IMR-90 (cell line): ENCODE data around the gene OXCT2. TPM values are rescaled to one million over a fixed set of nuclear protein-coding genes. Genes with fewer than 3 reads are reported as not detected.

Experiments
- ATAC-seq: fragments of 200-7000 bp; cut with Tn5 transposase; 2 replicates; pipeline ENCODE4 v1.9.1; 2020; ENCODE audit warnings: low read depth, mild to moderate bottlenecking, moderate library complexity
- BruUV-seq: library from RNA; stranded (reverse); fragments of 400-500 nt; replicated peaks from 2 replicates; lab custom pipeline; 2021; lab: Mats Ljungman, UMichigan
- CTCF ChIA-PET: fragments of 300-600 bp; formaldehyde crosslinking; extraction: SDS; loops from one replicate; lab custom pipeline; 2021; ENCODE audit warnings: antibody characterized with exemption; lab: Yijun Ruan, JAX
- POLR2A ChIA-PET: fragments of 300-600 bp; sonication (Branson Sonifier 250); formaldehyde crosslinking; loops from one replicate; lab custom pipeline; 2022; ENCODE audit warnings: antibody characterized with exemption; ENCODE audit not compliant: unreplicated experiment; lab: Charles Lee
- DNase-seq: peaks from one replicate; pipeline ENCODE4 v3.0.0; 2013
- H2AFZ ChIP-seq: replicated peaks from 2 replicates; pipeline ENCODE3; 2013; ENCODE audit warnings: low read length, mild to moderate bottlenecking; ENCODE audit not compliant: poor library complexity
- H2AK5ac ChIP-seq: 2 replicates; pipeline ENCODE4 v1.6.1; 2013; ENCODE audit warnings: low read depth, low read length, inconsistent platforms
- H2AK9ac ChIP-seq: replicated peaks from 2 replicates; pipeline ENCODE3; 2013; ENCODE audit warnings: mild to moderate bottlenecking, low read depth, low read length, moderate library complexity; ENCODE audit not compliant: poor library complexity
- H2BK120ac ChIP-seq: 2 replicates; pipeline ENCODE4 v1.6.1; 2013; ENCODE audit warnings: low read depth, low read length, inconsistent platforms
- H2BK15ac ChIP-seq: 3 replicates; pipeline ENCODE4 v1.6.1; 2013; ENCODE audit warnings: low read depth, low read length, inconsistent platforms
- H2BK20ac ChIP-seq: 2 replicates; pipeline ENCODE4 v1.6.1; 2013; ENCODE audit warnings: low read depth, mild to moderate bottlenecking, inconsistent platforms, low read length, moderate library complexity
- H2BK5ac ChIP-seq: 2 replicates; pipeline ENCODE4 v1.6.1; 2013; ENCODE audit warnings: mild to moderate bottlenecking, low read depth, low read length, inconsistent platforms; ENCODE audit not compliant: poor library complexity, severe bottlenecking
- H3K14ac ChIP-seq: replicated peaks from 2 replicates; pipeline ENCODE4 v1.6.1; 2013; ENCODE audit warnings: low read depth, low read length, inconsistent platforms
- H3K18ac ChIP-seq: 2 replicates; pipeline ENCODE4 v1.6.1; 2013; ENCODE audit warnings: low read depth, low read length, control low read depth
- H3K23ac ChIP-seq: 2 replicates; pipeline ENCODE4 v1.6.1; 2013; ENCODE audit warnings: low read depth, low read length, inconsistent platforms
- H3K27ac ChIP-seq: 2 replicates; pipeline ENCODE4 v1.5.1; 2013; ENCODE audit warnings: mild to moderate bottlenecking, control low read depth, low read length; ENCODE audit not compliant: insufficient read depth
- H3K27me3 ChIP-seq: 2 replicates; pipeline ENCODE4 v1.6.1; 2013; ENCODE audit warnings: low read length; ENCODE audit not compliant: control insufficient read depth, insufficient read depth
- H3K36me3 ChIP-seq: 2 replicates; pipeline ENCODE4 v1.6.1; 2013; ENCODE audit warnings: low read length, mixed read lengths; ENCODE audit not compliant: control insufficient read depth, insufficient read depth
- H3K4ac ChIP-seq: 2 replicates; pipeline ENCODE4 v1.6.1; 2013; ENCODE audit warnings: low read depth, low read length, inconsistent platforms
- H3K4me1 ChIP-seq: 2 replicates; pipeline ENCODE4 v1.6.1; 2013; ENCODE audit warnings: low read length, mixed read lengths; ENCODE audit not compliant: control insufficient read depth, insufficient read depth
- H3K4me2 ChIP-seq: 2 replicates; pipeline ENCODE4 v1.6.1; 2013; ENCODE audit warnings: low read depth, mild to moderate bottlenecking, control low read depth, low read length, moderate library complexity
- H3K4me3 ChIP-seq: 2 replicates; pipeline ENCODE4 v1.5.1; 2013; ENCODE audit warnings: low read depth, mild to moderate bottlenecking, control low read depth, low read length, moderate library complexity; ENCODE audit not compliant: insufficient read depth
- H3K56ac ChIP-seq: 2 replicates; pipeline ENCODE4 v1.6.1; 2013; ENCODE audit warnings: low read length, inconsistent platforms; ENCODE audit not compliant: insufficient read depth; ENCODE audit errors: extremely low read depth
- H3K79me1 ChIP-seq, 2 experiments: 2 replicates each; pipeline ENCODE4 v1.6.1; 2013; ENCODE audit warnings: low read length in 2 of 2, inconsistent platforms in 1 of 2, low read depth in 1 of 2
- H3K9ac ChIP-seq: 2 replicates; pipeline ENCODE4 v1.6.1; 2013; ENCODE audit warnings: low read depth, low read length, control low read depth
- H3K9me1 ChIP-seq: 2 replicates; pipeline ENCODE4 v1.6.1; 2013; ENCODE audit warnings: low read length, inconsistent platforms; ENCODE audit not compliant: insufficient read depth
- H3K9me3 ChIP-seq: 2 replicates; pipeline ENCODE4 v1.6.1; 2013; ENCODE audit warnings: low read length; ENCODE audit not compliant: control insufficient read depth, insufficient read depth
- H4K20me1 ChIP-seq: 2 replicates; pipeline ENCODE4 v1.6.1; 2013; ENCODE audit warnings: low read length, inconsistent platforms; ENCODE audit not compliant: insufficient read depth
- H4K5ac ChIP-seq: 2 replicates; pipeline ENCODE4 v1.6.1; 2013; ENCODE audit warnings: mild to moderate bottlenecking, low read depth, low read length, control low read depth
- H4K8ac ChIP-seq, 2 experiments: 2 replicates each; pipeline ENCODE4 v1.6.1; 2013; ENCODE audit warnings: low read depth in 2 of 2, low read length in 2 of 2, control low read depth in 1 of 2, inconsistent platforms in 1 of 2
- H4K91ac ChIP-seq: 2 replicates; pipeline ENCODE4 v1.6.1; 2013; ENCODE audit warnings: low read depth, low read length, inconsistent platforms; ENCODE audit not compliant: insufficient read depth
- BHLHE40 ChIP-seq: fragments of 150-350 bp; IDR thresholded peaks from 2 replicates; pipeline ENCODE4 v1.6.1; 2016; ENCODE audit warnings: mild to moderate bottlenecking, low read depth, low read length
- CEBPB ChIP-seq: IDR thresholded peaks from 2 replicates; pipeline ENCODE4 v1.6.1; 2012; ENCODE audit warnings: low read depth, low read length, improper control_type of control experiment
- CHD1 ChIP-seq: IDR thresholded peaks from 2 replicates; pipeline ENCODE4 v1.6.1; 2012; ENCODE audit warnings: low read depth, low read length, improper control_type of control experiment
- FOS ChIP-seq: fragments of 150-350 bp; IDR thresholded peaks from 2 replicates; pipeline ENCODE4 v1.6.1; 2016; ENCODE audit warnings: low read depth, low read length
- MAFK ChIP-seq: IDR thresholded peaks from 2 replicates; pipeline ENCODE4 v1.6.1; 2012; ENCODE audit warnings: low read depth, low read length, improper control_type of control experiment
- MAZ ChIP-seq: IDR thresholded peaks from 2 replicates; pipeline ENCODE4 v1.6.1; 2012; ENCODE audit warnings: low read depth, mild to moderate bottlenecking, low read length, improper control_type of control experiment, moderate library complexity, borderline replicate concordance
- MXI1 ChIP-seq: IDR thresholded peaks from 2 replicates; pipeline ENCODE4 v1.6.1; 2012; ENCODE audit warnings: low read depth, mild to moderate bottlenecking, low read length, moderate library complexity, borderline replicate concordance
- NFE2L2 ChIP-seq: fragments of 150-350 bp; IDR thresholded peaks from 2 replicates; pipeline ENCODE4 v1.6.1; 2016; ENCODE audit warnings: low read depth, mild to moderate bottlenecking, low read length
- POLR2A ChIP-seq: IDR thresholded peaks from 2 replicates; pipeline ENCODE4 v1.6.1; 2012; ENCODE audit warnings: mild to moderate bottlenecking, low read depth, low read length
- RAD21 ChIP-seq: IDR thresholded peaks from 2 replicates; pipeline ENCODE4 v1.6.1; 2012; ENCODE audit warnings: low read length, improper control_type of control experiment
- RCOR1 ChIP-seq: IDR thresholded peaks from 2 replicates; pipeline ENCODE4 v1.6.1; 2012; ENCODE audit warnings: mild to moderate bottlenecking, low read length, improper control_type of control experiment; ENCODE audit not compliant: insufficient replicate concordance
- RFX5 ChIP-seq: IDR thresholded peaks from 2 replicates; pipeline ENCODE4 v1.8.0; 2012; ENCODE audit warnings: low read depth, mild to moderate bottlenecking, low read length, moderate library complexity
- SMC3 ChIP-seq: fragments of 150-350 bp; IDR thresholded peaks from 2 replicates; pipeline ENCODE4 v1.6.1; 2016; ENCODE audit warnings: low read depth, mild to moderate bottlenecking, antibody characterized with exemption, low read length, moderate library complexity
- USF2 ChIP-seq: fragments of 150-350 bp; IDR thresholded peaks from 2 replicates; pipeline ENCODE4 v1.6.1; 2017; ENCODE audit warnings: mild to moderate bottlenecking, antibody characterized with exemption, low read length, low read depth
- WGBS, 2 experiments: methylation state at CpG; one replicate each; pipeline versions ENCODE4 v1.1.5 to v1.1.7; 2013; ENCODE audit warnings: missing lambda C conversion rate in 2 of 2; ENCODE audit not compliant: insufficient read length in 1 of 2; ENCODE audit errors: extremely low coverage in 2 of 2; 5-methylcytosine and 5-hydroxymethylcytosine counted together
- dilution Hi-C: fragments of 300-500 bp; cut with HindIII; formaldehyde crosslinking; loops from one replicate; pipeline ENCODE4 v1.14.3; 2018; ENCODE audit warnings: low sequenced_read_pairs; ENCODE audit not compliant: unreplicated experiment
- in situ Hi-C: fragments of 300-500 bp; cut with MboI; formaldehyde crosslinking; loops from 3 replicates; pipeline ENCODE4 v1.14.3; 2019; ENCODE audit warnings: low sequenced_read_pairs, inconsistent platforms, mixed read lengths
- intact Hi-C: fragments of 100-400 bp; cut with micrococcal nuclease; formaldehyde crosslinking; loops from 2 replicates; pipeline ENCODE4 v1.10.0; 2022
- polyA plus RNA-seq, 3 experiments: library from polyadenylated mRNA; depleted of rRNA; stranded (reverse); fragments of >200 nt; gene quantifications; 2 replicates each; pipeline ENCODE4 v1.2.3, GENCODE V29; 2012; ENCODE audit warnings: low replicate concordance in 1 of 3
- total RNA-seq: library from RNA; depleted of rRNA; stranded (reverse); fragments of >200 nt; gene quantifications from 2 replicates; pipeline ENCODE4 v1.2.3, GENCODE V29; 2012
- TF ChIP-seq, protein P1 (sequence below): fragments of 150-350 bp; IDR thresholded peaks from 2 replicates; pipeline ENCODE4 v1.6.1; 2016; ENCODE audit warnings: low read depth, mild to moderate bottlenecking, low read length, moderate library complexity, borderline replicate concordance
- TF ChIP-seq, protein P2 (sequence below): conservative IDR thresholded peaks from 2 replicates; pipeline ENCODE4 v1.5.1; 2012; ENCODE audit warnings: mild to moderate bottlenecking, low read depth, low read length, improper control_type of control experiment

OXCT2 gene
- total and polyA plus RNA-seq, 2 of the 4 experiments (the other 2 are of a cell fraction), result 0.18 to 0.22 TPM

DNA sequence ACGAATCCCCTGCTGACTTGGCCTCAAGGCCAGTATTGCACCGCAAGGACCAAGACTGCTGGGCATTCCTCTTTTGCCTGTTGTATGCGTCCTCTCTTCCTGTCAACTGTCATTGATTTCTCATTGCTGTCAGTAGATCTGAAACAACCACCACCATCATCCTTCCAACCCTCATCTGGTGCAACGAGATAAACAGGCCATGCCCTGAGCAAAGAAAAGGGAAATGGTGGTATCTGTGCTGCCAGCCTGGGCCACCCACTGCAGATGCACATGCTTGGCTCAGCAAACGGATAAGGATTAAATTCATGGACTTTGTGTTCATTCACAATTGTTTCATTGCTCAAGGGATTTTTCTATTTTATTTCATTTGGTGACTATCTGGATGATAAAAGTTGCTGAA lies 13.6 kb downstream of the OXCT2 start:
- no peak overlapping the region for H3K56ac ChIP-seq
- CTCF ChIA-PET, result no interaction called here
- no peak overlapping the region for H4K91ac ChIP-seq
- no peak overlapping the region for H2BK120ac ChIP-seq
- TF ChIP-seq RAD21 (no peak), CEBPB (no peak), FOS (no peak), SMC3 (no peak), MAFK (no peak), CHD1 (no peak), USF2 (no peak), BHLHE40 (no peak), MAZ (no peak), MXI1 (no peak), RCOR1 (no peak), RFX5 (no peak), POLR2A (no peak), NFE2L2 (no peak)
- TF ChIP-seq, protein P1, sequence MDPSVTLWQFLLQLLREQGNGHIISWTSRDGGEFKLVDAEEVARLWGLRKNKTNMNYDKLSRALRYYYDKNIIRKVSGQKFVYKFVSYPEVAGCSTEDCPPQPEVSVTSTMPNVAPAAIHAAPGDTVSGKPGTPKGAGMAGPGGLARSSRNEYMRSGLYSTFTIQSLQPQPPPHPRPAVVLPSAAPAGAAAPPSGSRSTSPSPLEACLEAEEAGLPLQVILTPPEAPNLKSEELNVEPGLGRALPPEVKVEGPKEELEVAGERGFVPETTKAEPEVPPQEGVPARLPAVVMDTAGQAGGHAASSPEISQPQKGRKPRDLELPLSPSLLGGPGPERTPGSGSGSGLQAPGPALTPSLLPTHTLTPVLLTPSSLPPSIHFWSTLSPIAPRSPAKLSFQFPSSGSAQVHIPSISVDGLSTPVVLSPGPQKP, result no peak
- TF ChIP-seq, protein P2, sequence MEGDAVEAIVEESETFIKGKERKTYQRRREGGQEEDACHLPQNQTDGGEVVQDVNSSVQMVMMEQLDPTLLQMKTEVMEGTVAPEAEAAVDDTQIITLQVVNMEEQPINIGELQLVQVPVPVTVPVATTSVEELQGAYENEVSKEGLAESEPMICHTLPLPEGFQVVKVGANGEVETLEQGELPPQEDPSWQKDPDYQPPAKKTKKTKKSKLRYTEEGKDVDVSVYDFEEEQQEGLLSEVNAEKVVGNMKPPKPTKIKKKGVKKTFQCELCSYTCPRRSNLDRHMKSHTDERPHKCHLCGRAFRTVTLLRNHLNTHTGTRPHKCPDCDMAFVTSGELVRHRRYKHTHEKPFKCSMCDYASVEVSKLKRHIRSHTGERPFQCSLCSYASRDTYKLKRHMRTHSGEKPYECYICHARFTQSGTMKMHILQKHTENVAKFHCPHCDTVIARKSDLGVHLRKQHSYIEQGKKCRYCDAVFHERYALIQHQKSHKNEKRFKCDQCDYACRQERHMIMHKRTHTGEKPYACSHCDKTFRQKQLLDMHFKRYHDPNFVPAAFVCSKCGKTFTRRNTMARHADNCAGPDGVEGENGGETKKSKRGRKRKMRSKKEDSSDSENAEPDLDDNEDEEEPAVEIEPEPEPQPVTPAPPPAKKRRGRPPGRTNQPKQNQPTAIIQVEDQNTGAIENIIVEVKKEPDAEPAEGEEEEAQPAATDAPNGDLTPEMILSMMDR, result no peak
- no peaks in the 10 kb centered on the region for H3K9me3 ChIP-seq
- no peak overlapping the region for H4K5ac ChIP-seq
- H3K4me3 ChIP-seq, result no peak overlapping the region
- H3K27me3 ChIP-seq, result no peaks in the 10 kb centered on the region
- 0 out of 4 replicates have a peak, but pooled peaks cover 0 to 3% of the 10 kb centered on the region in 2 experiments for H3K79me1 ChIP-seq
- ATAC-seq, result no peak
- no peak overlapping the region for H2AK9ac ChIP-seq
- no peak overlapping the region for H3K23ac ChIP-seq
- intact Hi-C loops (no loop called here), dilution Hi-C loops (no loop called here), in situ Hi-C loops (no loop called here)
- no peak overlapping the region for H2AK5ac ChIP-seq
- H2BK5ac ChIP-seq, result no peak overlapping the region
- no peak overlapping the region for H3K27ac ChIP-seq
- H3K9ac ChIP-seq, result no peak overlapping the region
- H3K4me1 ChIP-seq, result no peaks in the 10 kb centered on the region; the same call in 1 of the 2 replicates
- DNase-seq, result no peak
- H3K18ac ChIP-seq, result no peak overlapping the region
- no peaks in the 10 kb centered on the region for H4K20me1 ChIP-seq
- H3K4ac ChIP-seq, result no peak overlapping the region
- H2AFZ ChIP-seq, result peak overlapping the region; percentile 13
- no peak overlapping the region for H2BK15ac ChIP-seq
- H3K9me1 ChIP-seq, result 0 out of 2 replicates have a peak, but pooled peaks cover 8% of the 10 kb centered on the region
- H2BK20ac ChIP-seq, result no peak overlapping the region
- POLR2A ChIA-PET, result no interaction called here
- 71% methylated on average over 1 of the region's 5 CpGs; no CpG with 5 or more reads in 1 of the 2 experiments for WGBS, 2 experiments
- no TSS peak for BruUV-seq
- H3K4me2 ChIP-seq, result no peak overlapping the region
- H4K8ac ChIP-seq, result no peak overlapping the region
- H3K14ac ChIP-seq, result no peak overlapping the region
- H3K36me3 ChIP-seq, result peaks cover 35% of the 10 kb centered on the region
